ENCODE measurements around the gene TAF15.

The TAF15 gene

DNA sequence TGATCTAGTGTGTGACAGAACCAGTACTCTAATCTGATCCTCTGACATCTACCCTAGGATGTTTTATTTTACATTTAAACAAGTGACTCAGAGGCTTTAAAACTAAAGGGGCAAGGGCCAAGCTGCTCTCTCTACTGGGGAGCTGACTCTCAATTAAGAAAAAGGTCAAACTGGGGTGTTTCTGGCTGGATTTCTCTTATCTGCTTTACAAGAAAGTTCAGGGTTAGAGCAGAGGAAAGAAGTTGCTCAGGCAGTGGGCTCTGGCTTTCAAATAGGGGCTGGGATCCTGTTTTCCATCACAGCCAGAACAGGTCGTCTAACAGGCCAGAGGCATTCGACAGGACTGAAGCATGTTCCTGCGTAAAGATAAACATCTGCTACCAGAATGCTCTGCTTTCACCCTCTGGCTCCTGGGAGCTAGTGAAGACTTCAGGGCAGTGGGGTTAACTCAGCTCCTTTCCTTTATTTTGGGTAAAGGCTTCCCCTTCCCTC lies 22.3 kb upstream of the TAF15 start:
- DNase-seq = no peak

DNA sequence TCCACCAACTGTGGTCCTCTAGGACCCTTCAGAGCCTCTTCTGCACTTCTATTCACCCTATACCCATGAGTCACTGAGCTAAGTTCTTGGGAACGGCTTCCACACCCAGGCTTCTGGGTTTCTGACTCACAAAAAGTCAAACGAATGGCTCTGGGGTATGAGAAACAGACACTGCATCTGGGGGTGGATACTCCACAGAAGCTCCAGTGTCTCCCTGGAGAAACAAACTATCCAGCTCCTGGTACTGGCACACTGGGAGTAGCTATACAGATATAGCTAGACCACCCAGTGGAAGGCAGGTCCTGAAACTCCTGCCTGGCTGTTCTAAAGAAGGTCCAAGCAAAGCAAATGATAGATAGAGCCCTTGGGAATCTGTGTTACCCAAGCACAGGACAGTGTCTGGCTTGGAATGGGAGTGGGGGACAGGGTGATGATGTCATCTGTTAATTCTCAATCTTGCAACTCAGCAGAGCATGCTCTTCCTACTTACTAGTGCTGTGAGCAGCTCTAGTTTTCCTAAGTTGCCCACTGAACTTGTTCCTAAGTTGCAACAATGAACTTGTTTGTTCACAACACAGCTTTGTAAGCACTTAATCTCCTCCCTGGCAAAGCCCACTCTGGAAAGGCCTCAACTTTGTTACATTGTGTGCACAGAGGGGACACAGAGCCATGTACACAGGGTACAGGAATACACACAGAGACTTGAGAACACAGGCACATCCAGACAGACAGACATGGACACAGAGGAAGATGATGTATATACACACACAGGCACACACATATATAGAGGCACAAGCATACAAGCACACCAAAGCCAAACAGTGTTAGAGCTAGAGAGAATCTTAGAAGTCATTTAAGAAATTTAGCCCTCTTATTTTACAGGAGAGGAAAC lies 20.6 kb upstream of the TAF15 start:
- DNase-seq = no peak

DNA sequence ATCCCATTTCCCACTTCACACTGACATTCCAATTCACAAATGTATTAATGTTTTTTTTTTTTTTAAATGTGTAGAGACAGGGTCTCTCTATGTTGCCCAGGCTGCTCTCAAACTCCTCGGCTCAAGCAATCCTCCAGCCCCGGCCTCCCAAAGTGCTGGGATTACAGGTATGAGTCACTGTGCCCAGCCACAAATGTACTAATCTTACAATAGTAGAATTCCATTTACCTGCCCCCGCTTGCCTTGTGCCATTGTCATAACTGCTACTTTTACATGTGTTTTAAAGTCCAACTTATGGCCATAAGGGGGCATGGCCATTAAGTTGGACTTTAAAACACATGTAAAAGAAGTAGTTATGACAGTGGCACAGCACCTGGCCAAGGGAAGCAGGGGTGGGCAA lies 18.4 kb upstream of the TAF15 start:
- no peak for DNase-seq

DNA sequence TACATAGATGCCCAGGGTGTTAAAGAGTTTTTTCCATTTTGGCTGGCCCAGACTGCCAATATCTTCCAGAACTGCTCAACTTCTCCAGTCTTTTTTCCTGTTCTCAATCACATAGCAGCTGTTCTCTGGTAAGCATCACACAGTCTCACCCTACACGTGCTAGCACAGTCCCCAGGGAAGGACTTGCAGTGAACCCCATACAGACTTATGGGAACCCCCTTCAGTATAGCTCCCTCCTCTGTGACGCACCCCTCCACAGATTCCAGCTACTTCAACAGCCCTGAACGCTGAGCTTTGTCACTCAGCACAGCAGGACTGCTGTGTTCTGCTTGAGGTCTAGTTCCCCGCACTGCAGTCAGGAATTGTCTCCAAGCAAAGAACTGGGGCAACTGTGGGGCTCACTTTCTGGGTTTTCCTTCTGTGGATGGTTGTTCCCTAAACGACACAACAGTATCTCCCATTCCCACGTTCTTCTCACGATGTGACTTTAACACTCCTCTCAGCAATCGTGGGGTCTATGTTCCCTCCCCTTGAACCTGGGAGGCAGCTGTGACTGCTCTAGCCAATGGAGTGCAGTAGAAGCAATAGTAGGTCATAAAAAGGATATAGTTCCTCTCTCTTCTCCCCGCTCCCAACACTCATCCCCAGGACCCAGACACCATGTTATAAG lies 17.5 kb upstream of the TAF15 start:
- no peak for DNase-seq

DNA sequence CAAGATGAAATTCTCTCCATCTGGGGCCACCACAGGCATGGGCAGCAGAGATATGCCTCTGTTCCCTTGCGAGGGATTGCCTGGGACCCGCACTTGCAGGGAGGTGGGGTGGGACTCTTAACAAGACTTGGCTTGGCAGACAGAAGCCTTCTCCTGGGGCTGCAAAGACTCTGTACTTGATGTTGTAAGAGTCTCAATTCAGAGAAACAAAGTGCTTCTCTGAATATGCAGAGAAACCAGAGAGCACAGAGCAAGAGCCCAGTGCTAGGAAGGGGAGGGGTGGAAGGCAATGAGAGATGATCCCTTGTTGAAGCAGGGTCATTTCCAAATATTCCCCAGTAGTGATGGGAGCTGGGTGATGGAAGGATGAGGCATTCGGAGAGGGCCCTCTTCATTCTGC lies 16.0 kb upstream of the TAF15 start:
- DNase-seq = no peak

DNA sequence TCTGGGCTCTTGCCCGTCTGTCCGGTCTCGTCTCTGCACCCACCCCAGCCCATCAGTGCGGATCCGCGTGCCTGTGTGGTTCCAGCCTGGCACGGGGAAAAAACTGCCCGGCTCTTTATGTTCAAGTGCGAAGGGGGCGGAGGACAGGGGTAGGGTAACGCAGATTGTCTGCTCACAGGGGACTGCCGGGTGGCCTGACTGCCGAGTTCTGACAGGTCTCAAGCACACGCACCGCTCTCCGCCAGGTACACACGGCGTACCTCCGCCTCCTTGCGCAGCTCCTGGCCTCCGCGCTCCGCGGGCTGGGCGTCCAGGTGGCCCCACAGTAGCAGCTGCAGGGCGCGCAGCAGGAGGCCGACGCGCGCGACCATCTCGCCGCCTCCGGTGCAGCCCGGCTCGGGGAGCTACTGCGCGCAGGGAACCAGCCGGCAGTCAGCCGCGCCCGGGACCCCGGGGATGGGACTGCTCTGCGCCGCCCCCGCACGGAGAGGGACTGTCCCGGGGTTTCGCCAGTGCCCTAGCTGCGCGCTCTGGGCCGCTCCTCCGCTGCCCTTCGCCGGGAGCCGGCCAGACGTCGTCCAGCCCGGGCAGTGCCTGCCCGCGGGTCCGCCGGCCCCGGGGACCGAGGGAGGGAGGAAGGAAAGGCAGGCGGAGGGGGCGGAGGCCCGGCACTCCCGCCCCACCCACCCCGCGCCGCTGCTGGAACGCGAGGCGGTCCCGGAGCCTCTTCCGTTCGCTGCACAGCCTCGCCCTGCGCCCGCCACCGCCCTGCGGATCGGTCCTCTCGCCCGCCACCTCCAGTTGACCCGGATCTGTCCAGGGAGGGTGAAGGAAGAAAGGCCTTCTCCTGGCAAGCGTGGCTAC lies 14.0 kb upstream of the TAF15 start, which contains the start of gene MMP28:
Gene MMP28 (minus strand): TSS at position 635 of the 864 bp plus-strand sequence. CDS start 264 bp downstream, at position 371.
- DNase-seq = peak; percentile 76

DNA sequence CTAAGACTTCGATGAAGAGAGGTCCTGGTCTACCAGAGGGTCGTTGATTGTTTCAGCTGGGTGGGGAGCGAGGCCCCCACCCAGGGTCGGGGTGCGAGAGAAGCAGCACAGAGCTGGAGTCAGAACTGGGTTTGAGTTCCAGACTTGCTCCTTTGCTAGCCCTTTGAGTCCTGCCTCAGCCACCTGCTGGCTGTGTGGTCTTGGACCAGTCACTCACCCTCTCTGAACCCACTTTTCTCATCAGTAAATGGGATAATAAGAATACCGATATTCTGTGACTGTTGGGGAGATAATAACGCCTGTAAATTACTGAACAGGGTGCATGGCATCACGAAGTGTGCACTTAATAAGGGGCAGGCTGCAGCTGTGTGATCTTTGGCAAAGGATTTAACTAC lies 13.4 kb upstream of the TAF15 start:
- no peak for DNase-seq

DNA sequence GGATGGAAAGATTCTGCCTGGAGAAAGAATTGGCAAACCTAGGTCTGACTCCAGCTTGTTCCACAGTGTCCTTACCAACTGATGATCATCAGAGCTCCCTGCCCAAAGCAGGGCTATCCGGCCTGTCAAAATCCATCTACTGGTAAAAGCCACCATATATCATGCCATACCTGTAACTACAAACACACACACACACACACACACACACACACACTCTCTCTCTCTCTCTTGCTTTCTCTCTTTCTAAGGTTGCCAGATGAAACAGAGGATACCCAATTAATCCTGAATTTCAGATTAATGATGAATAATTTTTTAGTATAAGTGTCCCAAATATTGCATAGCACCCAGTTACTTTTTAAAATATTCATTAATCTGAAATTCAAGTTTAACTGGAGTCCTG lies 12.3 kb upstream of the TAF15 start:
- DNase-seq = no peak

DNA sequence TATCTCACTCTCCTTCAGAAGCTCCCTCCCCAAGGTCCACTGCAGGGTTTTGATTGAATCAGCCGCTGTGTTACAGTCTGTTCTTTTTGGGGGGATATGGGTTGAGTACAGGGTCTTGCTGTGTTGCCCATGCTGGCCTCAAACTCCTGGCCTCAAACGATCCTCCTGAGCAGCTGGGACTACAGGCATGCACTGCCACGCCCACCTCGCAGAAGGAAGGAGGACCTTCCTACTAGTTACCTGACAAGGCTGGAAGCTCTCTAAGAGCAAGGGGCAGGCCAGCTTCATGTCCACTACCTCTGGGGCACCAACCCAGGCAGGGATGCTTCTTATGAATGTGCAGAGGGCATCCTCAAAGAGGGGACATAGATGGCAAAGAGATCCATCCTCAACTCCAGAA lies 11.9 kb upstream of the TAF15 start:
- DNase-seq = no peak

DNA sequence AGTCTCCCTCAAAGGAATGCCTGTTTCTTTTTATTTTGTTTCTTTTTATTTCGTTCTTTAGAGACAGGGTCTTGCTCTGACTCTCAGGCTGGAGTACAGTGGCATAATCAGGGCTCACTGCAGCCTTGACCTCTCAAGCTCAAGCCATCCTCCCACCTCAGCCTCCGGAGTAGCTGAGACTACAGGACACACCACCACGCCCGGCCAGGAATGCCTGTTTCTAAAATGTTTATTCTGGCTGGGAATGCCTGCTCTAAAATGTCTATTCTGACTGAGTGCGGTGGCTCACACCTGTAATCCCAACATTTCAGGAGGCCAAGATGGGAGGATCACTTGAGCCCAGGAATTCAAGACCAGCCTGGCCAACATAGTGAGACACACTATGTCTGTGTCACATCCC lies 11.4 kb upstream of the TAF15 start:
- no peak for DNase-seq

DNA sequence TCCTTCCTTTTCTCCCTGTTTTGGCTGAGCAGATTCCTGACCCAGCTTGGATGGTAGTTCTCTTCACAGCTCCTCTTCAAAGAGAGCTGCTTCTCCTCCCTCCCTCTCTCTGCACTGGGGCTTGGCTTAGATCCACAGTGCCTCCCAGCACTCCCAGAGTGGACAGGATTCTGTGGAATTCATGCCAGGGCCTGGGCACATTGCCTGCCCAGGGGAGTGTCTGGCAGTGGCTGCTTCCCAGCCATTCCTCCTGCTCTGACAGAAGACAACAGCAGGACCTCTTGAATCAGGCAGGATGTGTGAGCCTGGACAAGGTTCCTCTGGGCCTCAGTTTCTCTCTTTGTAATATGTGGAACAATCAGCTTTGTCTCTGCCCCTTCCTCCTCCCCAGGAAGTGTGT lies 9.3 kb upstream of the TAF15 start:
- no peak for DNase-seq

DNA sequence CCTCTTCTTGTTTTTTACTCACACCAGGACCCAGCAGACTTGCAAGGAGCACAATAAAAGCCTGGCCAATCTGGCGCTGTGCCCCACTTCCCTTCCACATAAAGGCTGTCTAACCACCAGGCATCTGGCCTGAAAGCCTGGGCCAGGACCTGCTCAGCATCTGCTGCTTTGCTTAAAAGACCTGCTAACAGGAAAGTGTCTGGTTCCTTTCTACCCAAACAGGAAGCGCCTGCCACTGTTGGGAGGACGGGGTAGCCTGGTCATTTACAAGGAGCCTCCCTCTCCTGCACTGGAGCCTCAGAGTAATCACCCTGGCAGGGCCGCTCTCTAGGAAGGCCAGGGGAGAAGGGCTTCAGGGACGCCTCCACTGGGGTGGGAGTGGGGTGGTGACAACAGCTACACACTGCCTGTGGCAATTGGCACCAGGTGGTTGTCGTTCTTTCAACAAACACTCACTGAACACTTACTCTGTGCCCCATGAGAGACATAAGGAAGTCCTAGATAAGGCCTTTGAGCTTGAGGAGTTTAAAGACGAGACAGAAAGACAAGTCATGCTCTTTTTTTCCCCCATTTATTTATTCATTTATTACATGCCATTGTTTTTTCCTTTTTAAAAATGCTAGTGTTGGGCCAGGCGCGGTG lies 7.6 kb upstream of the TAF15 start:
- DNase-seq = no peak

DNA sequence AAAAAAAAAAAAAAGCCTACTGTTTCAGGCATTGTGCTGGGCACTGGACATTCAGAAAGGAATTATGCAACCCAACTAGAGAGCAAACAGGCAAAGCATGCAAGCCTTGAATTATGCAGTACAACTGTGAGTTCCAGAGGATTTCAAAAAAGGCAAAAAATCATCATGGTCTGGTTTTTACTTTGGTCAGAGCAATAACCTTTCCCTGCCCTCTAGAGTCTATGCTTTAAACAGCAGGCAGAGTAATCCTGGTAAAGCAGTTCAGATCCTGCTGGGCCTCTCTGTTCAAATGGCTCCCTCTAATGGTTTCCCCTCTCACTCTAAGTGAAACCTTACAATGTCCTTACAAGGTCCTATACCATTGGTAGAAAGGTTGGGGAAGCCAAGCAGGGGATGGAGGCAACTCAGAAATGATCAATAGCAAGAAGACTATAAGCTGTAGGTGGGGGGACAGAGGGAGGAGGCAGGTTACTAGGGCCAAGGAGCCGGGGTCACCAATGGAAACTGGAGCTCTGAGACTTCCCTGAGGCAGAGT lies 4.6 kb upstream of the TAF15 start:
- DNase-seq = peak; percentile 52

DNA sequence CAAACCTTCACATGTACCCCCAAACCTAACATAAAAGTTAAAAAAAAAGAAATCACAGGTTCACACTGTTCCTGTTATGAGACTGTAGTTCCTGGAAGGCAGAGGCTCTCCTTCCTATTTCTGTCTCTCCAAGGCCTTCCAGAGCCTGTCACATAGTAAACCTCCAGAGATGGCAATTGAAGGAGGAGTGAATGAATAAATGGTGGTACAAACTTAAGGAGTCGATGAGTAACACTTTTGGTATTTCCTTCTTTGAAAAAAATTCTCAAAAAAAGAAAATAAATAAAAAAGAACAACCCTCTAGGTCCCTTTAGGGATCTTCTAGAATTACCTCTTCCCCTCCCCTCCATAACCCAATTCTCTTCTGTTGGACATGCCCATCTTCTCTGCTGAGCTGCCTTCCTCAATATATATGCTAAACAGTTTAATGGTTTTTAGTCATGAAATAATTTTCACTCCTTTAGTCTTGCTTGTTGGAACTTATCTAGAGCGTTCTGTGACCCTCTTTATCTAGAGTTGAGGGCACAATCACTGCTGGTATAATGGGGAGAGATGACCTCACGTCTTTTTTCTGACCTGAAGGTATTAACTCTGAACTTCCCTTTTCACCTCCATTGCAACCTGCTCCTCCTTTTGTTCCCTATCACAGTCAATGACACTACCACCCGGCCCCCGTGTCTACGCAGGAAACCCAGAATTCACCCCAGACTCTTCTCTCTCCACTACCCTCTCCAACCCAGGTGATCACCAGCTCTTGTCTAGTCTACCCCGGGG lies 1.7 kb upstream of the TAF15 start:
- DNase-seq = no peak

DNA sequence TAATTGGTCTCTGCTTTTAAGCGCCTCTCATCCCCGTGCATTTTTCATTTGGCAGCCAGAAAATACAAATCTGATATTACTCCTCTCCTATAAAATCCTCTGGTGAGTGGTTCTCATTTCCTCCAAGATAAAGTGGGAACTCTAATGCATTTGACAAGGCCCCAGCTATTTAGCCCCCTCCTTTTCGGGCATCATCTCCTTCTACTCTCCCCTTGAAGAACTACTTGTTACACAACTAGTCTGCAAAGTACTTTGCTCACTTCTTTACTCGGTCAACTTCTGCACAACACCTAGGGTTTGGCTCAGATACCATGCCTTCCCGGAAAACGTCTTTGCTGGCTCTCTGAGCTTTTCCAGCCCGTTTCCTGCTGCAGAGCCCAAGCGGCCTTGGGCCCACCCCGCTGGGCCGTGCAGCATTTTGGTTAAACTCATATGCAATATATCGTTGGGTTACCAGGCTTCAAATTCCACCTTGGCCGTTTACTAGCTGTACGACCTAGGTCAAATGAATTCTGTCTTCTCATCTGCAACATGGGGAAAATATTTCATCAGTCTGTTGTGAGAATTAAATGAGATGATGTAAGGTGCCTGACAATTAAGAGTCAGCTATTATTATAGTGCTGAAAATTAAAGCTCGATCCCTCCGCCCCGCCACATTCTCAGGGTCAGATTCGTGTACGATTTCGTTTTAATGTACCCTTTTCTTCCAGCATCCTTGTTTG lies 883 bp upstream of the TAF15 start:
- no peak for DNase-seq

DNA sequence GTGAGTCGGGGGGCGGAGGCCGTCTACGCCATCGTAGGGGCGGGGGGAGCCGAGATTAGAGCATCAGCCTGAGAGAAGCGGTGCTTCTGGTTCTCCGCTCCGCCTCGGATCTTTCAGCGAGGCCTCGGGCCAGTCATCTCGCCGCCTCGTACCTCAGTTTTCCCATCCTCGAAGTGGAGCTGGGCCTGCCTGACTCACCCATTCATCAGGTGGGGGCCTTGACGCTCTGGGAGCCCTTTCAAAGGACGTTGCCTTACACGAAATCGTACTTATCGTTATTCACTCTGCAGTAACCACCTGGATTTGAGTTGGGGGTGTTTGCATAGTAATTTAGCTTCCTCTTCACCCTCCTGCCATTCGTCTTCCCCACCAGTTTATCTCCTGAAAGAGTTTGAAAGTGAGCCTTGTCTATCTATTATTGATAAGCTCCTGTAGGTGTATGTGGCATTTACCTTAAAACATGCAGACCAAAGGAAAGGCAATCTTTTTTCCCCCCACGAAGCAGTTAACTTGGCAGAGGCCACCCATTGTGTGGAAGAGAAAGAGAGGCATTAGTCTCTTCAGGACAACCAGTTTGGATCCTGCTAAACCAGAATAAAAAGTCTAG lies 674 bp downstream of the TAF15 start:
- peak; percentile 25 for DNase-seq

DNA sequence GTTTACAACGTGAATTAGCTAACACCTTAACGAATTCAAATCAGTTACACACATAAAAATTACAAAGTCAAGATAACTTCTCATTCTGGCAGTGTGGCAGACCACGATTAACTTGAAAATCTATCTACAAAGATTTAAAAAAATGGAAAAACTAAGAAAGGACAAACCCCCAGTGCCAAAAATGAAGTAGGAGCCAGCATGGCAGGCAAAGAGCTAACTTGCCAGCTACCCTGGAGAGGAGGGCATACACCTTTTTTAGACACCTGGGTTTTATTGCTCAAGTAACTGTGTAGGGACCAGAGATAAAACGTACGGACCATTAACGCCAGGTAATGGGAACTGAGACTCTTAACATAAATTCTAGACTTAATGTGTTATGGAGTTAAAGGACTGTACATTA lies 2.5 kb downstream of the TAF15 start:
- DNase-seq = no peak

DNA sequence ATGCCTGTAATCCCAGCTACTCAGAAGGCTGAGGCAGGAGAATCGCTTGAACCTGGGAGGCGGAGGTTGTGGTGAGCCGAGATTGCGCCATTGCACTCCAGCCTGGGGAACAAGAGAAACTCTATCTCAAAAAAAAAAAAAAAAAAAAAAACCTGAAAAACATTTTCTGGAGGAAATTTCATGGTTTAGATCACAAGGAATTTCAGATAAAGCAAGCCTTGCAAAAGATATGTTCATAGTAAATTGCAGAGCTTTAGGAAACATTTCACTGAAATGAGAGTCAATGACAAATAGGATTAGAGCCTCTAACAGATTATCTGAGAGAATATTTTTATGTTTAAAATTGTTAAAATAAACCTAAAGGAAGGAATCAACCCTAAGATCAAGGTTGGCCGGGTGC lies 3.2 kb downstream of the TAF15 start:
- DNase-seq = no peak

DNA sequence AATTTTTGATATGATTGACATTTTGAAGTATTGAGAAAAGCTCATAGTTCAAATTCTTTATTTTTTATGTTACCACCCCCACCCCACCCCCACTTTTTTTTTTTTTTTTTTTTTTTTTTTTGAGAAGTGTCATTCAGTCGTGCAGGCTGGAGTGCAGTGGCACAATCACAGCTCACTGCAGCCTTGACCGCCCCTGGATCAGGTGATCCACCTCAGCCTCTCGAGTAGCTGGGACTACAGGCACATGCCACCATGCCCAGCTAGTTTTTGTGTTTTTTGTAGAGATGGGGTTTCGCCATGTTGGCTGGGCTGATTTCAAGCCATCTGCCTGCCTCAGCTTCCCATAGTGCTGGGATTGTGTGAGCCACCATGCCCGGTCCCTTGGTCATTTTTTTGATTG lies 7.4 kb downstream of the TAF15 start:
- DNase-seq = no peak

DNA sequence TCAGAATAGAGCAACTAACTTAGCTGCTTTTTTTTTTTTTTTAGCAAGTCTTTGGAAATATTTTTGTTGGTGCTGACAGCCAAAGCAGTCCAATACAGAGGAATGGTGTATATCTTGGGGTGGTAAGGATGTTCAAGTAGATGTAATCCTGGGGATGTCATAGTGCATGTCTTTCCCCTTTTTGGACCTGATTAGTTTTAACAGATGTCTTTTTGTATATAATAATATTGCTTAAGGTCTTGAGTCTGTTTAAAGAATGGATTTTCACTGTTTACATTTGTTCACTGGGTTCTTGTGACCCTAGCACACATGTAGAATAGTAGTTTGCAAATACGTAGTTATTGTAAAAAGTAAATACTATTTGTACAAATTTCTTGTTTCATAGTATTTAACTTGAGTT lies 7.9 kb downstream of the TAF15 start:
- DNase-seq = no peak

Measured in right kidney (tissue), 1 donor.